DMS 273 treated with DMSO at 0.1 percent for 48 hours (cell line): ENCODE results near the gene RGS19.

ENCODE experiments used
- DNase-seq: peaks from one replicate; lab custom pipeline; 2025; lab: John Stamatoyannopoulos, UW

RGS19 gene

GRCh38 chr20:64035066-64035932 is 44.0 kb downstream of the RGS19 start:
- DNase-seq: no peak

GRCh38 chr20:64033981-64034493 is 45.3 kb downstream of the RGS19 start:
- DNase-seq: no peak

DNA sequence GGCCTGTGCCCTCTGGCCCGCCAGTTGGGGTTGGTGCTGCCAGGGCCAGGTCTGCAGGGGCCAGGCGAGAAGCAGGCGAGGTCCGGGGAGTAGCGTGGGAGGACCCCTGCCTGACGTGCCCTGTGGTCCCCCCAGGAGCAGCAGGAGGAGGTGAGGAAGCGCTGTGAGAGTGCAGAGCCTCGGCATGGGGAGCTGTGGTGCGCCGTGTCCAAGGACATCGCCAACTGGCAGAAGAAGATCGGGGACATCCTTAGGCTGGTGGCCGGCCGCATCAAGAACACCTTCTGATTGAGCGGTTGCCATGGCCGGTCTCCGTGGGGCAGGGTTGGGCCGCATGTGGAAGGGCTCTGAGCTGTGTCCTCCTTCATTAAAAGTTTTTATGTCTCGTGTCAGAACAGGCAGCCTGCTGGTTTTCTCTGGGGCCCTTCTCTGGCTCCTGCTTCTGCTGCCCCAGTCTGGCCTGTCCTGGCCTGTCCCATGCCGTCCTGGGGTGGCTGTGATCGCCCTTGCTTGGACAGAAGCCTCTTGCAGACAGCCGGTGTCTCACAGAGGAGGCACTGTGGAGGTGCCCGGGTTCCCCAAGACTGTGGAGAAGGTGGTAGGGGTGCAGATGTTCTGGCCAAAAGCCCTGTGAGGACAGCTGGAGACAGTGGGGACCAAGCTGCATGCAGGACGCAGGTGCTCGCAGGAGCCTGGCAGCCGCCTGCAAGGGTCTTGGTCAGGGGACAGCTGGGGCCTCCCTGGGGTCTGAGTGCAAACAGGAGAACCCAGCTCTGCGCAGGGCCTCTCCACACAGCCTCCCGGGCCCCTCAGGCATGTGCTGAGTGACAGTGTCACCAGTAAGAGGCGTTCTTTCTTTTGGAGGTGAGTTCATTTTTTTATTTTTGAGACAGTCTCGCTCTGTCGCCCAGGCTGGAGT is 46.4 kb downstream of the RGS19 start:
- no peak for DNase-seq

DNA sequence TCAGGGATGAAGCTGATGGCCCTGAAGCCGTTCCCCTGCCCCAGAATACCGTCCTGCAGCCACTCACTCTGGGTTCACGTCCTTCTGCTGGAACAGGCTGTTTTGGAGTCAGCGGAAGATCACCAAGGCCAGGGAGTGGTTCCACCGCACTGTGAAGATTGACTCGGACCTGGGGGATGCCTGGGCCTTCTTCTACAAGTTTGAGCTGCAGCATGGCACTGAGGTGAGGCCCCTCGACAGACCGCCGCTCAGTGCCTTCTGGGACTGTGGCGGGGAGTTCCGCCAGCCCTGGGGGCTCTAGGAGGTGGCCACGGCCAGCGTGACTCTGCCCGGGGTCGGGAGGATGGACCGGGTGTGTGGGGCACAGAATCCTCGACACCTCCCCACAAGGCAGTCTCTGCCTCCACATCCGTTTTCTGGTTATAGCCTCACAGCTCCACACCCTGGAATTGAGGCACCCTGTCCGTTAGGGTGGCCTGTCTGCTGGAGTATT is 47.5 kb downstream of the RGS19 start:
- DNase-seq: no peak

DNA sequence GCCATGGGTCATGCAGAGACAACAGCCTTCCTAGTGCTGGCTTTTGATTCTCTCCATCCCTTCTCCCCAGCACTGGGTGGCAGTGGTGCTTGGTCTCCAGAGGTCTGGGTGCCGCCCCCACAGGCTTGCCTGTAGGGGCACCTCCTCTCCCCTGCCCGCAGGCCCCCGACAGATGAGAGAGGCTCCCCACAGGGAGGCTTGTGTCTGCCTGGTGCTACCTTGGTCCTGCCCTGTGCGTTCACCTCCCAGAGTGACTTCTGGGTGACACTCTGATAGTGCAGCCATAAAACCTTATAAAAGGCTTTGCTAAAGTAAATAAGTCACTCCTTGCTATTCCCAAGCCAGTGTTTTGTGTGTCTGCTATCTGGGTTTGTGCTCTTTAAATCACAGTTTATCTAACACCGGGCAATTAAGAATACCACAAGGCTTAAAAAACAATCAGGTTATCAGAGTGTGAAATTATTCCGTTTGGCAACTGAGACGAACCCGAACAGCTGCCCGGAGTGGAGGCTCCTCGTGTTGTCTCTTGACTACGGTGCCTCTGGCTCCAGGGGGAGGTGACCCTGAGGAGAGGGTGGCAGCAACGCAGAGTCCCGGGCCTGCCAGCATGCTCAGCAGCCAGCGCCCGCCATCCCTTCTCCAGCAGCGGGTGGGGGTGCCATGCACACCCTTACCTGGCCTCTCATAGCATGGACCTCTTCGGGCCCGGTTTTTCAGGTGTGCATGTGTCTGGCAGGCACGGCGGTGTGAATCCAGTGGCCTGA is 48.8 kb downstream of the RGS19 start:
- no peak for DNase-seq

- DNase-seq: no peak
These were observed 49.8 kb downstream of the RGS19 start for GRCh38 chr20:64029293-64030117.

GRCh38 chr20:64027981-64028685 is 51.2 kb downstream of the RGS19 start:
- DNase-seq: no peak

GRCh38 chr20:64025826-64026412 is 53.4 kb downstream of the RGS19 start:
- no peak for DNase-seq

GRCh38 chr20:64025101-64025825 is 54.1 kb downstream of the RGS19 start:
- no peak for DNase-seq

- no peak for DNase-seq
These were observed 55.0 kb downstream of the RGS19 start for GRCh38 chr20:64024141-64024990.

- no peak for DNase-seq
These were observed 55.8 kb downstream of the RGS19 start for GRCh38 chr20:64023361-64024140.
